SK-N-SH (cell line): Measurements from ENCODE around the gene SND1. TPM values are rescaled to one million over a fixed set of nuclear protein-coding genes. Genes with fewer than 3 reads are reported as not detected.

Source experiments
- CTCF ChIA-PET: fragments of 300-600, 350-600 bp; formaldehyde crosslinking; extraction: SDS; loops from one replicate; lab custom pipeline; 2021; lab: Yijun Ruan, JAX
- POLR2A ChIA-PET: fragments of 350-600 bp; sonication (Branson Sonifier 250); formaldehyde crosslinking; extraction: SDS; loops from one replicate; lab custom pipeline; 2020; ENCODE audit warnings: antibody characterized with exemption, inconsistent platforms; lab: Yijun Ruan, JAX
- DNase-seq: peaks from one replicate; pipeline ENCODE4 v3.0.0; 2012
- H2AFZ ChIP-seq: fragments of 200-600 bp; sonication (generic); 2 replicates; pipeline ENCODE4 v1.8.1; 2016; ENCODE audit warnings: antibody characterized with exemption, mild to moderate bottlenecking, low read depth
- H3F3A ChIP-seq: fragments of 200-600 bp; sonication (generic); replicated peaks from 2 replicates; pipeline ENCODE3; 2016; ENCODE audit warnings: antibody characterized with exemption, mild to moderate bottlenecking; ENCODE audit not compliant: insufficient read depth
- H3K27ac ChIP-seq, 2 experiments: fragments of 200-500 bp in 1 of 2; fragments of 200-600 bp in 1 of 2; sonication (Bioruptor generic) in 1 of 2; sonication (generic), shearing (Covaris generic) in 1 of 2; 2 replicates each; pipeline versions ENCODE4 v1.5.1 to v1.6.1; 2014 to 2016; ENCODE audit warnings: low read depth in 2 of 2, inconsistent platforms in 1 of 2, low read length in 1 of 2, mild to moderate bottlenecking in 1 of 2, mixed read lengths in 1 of 2
- H3K27me3 ChIP-seq: fragments of 200-600 bp; sonication (generic), shearing (Covaris generic); 2 replicates; pipeline ENCODE4 v1.6.1; 2016; ENCODE audit warnings: mixed run types; ENCODE audit not compliant: insufficient read depth
- H3K36me3 ChIP-seq, 2 experiments: fragments of 200-500 bp in 1 of 2; fragments of 200-600 bp in 1 of 2; sonication (Bioruptor generic) in 1 of 2; sonication (generic) in 1 of 2; replicated peaks in 1 of 2; 2 replicates each; pipeline versions ENCODE3 to v1.5.1; 2014 to 2016; ENCODE audit warnings: low read length in 1 of 2, mild to moderate bottlenecking in 1 of 2; ENCODE audit not compliant: insufficient read depth in 2 of 2, control insufficient read depth in 1 of 2
- H3K4me1 ChIP-seq, 2 experiments: fragments of 200-500 bp in 1 of 2; fragments of 200-600 bp in 1 of 2; sonication (Bioruptor generic) in 1 of 2; sonication (generic), shearing (Covaris generic) in 1 of 2; 2 replicates each; pipeline versions ENCODE4 v1.5.1 to v1.6.1; 2014 to 2016; ENCODE audit warnings: low read depth in 1 of 2, low read length in 1 of 2, mixed run types in 1 of 2; ENCODE audit not compliant: insufficient read depth in 2 of 2, control insufficient read depth in 1 of 2
- H3K4me2 ChIP-seq: fragments of 200-600 bp; sonication (generic), shearing (Covaris generic); 2 replicates; pipeline ENCODE4 v1.6.1; 2017; ENCODE audit warnings: mixed run types
- H3K4me3 ChIP-seq, 2 experiments: fragments of 200-500 bp in 1 of 2; fragments of 200-600 bp in 1 of 2; sonication (Bioruptor generic) in 1 of 2; sonication (generic), shearing (Covaris generic) in 1 of 2; 2 replicates each; pipeline versions ENCODE4 v1.5.1 to v1.8.1; 2014 to 2016; ENCODE audit warnings: low read depth in 2 of 2, inconsistent platforms in 1 of 2, low read length in 1 of 2, mild to moderate bottlenecking in 1 of 2, mixed read lengths in 1 of 2, moderate library complexity in 1 of 2
- H3K79me2 ChIP-seq: fragments of 200-600 bp; sonication (generic); 2 replicates; pipeline ENCODE4 v1.8.1; 2017; ENCODE audit warnings: mild to moderate bottlenecking; ENCODE audit not compliant: insufficient read depth
- H3K9ac ChIP-seq: fragments of 200-600 bp; sonication (generic); 2 replicates; pipeline ENCODE4 v1.6.1; 2017; ENCODE audit warnings: mixed run types
- H3K9me2 ChIP-seq: fragments of 200-600 bp; sonication (generic); 2 replicates; pipeline ENCODE4 v1.6.1; 2017; ENCODE audit warnings: mixed run types
- H3K9me3 ChIP-seq: fragments of 200-600 bp; sonication (generic); 2 replicates; pipeline ENCODE4 v1.6.1; 2017; ENCODE audit warnings: mixed run types, mild to moderate bottlenecking, moderate library complexity
- H4K20me1 ChIP-seq: fragments of 200-600 bp; sonication (generic); 2 replicates; pipeline ENCODE4 v1.6.1; 2017; ENCODE audit warnings: mild to moderate bottlenecking, mixed run types; ENCODE audit not compliant: insufficient read depth
- CHD2 ChIP-seq: fragments of 150-350 bp; IDR thresholded peaks from 2 replicates; pipeline ENCODE4 v1.6.1; 2018; ENCODE audit warnings: low read length; ENCODE audit not compliant: partially characterized antibody
- CTCF ChIP-seq: fragments of 200-600 bp; sonication (generic); IDR thresholded peaks from 2 replicates; pipeline ENCODE4 v1.6.1; 2017; ENCODE audit warnings: antibody characterized with exemption, mild to moderate bottlenecking, moderate library complexity
- FOSL2 ChIP-seq: IDR thresholded peaks from 2 replicates; pipeline ENCODE4 v1.4.0; 2012; ENCODE audit warnings: low read depth, mild to moderate bottlenecking, moderate library complexity, borderline replicate concordance
- FOXJ3 ChIP-seq: sonication (generic); formaldehyde crosslinking; IDR thresholded peaks from 2 replicates; pipeline ENCODE4 v1.5.1; 2020; ENCODE audit warnings: mild to moderate bottlenecking, missing genetic modification reagents
- GATA2 ChIP-seq: sonication (generic); formaldehyde crosslinking; IDR thresholded peaks from 2 replicates; pipeline ENCODE4 v1.5.0; 2020; ENCODE audit warnings: mild to moderate bottlenecking, missing genetic modification reagents
- IRF3 ChIP-seq: fragments of 150-350 bp; IDR thresholded peaks from 2 replicates; pipeline ENCODE4 v1.6.1; 2016; ENCODE audit warnings: mild to moderate bottlenecking, low read depth, low read length
- MAX ChIP-seq: IDR thresholded peaks from 2 replicates; pipeline ENCODE4 v1.4.0; 2012; ENCODE audit warnings: low read depth
- MEF2A ChIP-seq: IDR thresholded peaks from 2 replicates; pipeline ENCODE4 v1.4.0; 2012; ENCODE audit warnings: low read depth, borderline replicate concordance
- MXI1 ChIP-seq: IDR thresholded peaks from 2 replicates; pipeline ENCODE4 v1.6.1; 2012; ENCODE audit warnings: mild to moderate bottlenecking, low read depth, low read length, improper control_type of control experiment
- NFIC ChIP-seq: IDR thresholded peaks from 2 replicates; pipeline ENCODE4 v1.4.0; 2012; ENCODE audit warnings: borderline replicate concordance
- NRF1 ChIP-seq: IDR thresholded peaks from 2 replicates; pipeline ENCODE4 v1.6.1; 2012; ENCODE audit warnings: low read depth, mild to moderate bottlenecking, low read length
- PBX3 ChIP-seq: IDR thresholded peaks from 2 replicates; pipeline ENCODE4; 2012
- POLR2AphosphoS5 ChIP-seq: IDR thresholded peaks from 2 replicates; pipeline ENCODE4 v1.6.1; 2012; ENCODE audit warnings: low read depth, low read length
- RAD21 ChIP-seq: IDR thresholded peaks from 2 replicates; pipeline ENCODE4 v1.6.1; 2012; ENCODE audit warnings: mild to moderate bottlenecking, low read length
- RCOR1 ChIP-seq: fragments of 150-350 bp; IDR thresholded peaks from 2 replicates; pipeline ENCODE4 v1.6.1; 2017; ENCODE audit warnings: antibody characterized with exemption, low read length
- REST ChIP-seq: IDR thresholded peaks from 2 replicates; pipeline ENCODE4 v1.6.1; 2012; ENCODE audit warnings: mild to moderate bottlenecking, low read depth, low read length, moderate library complexity
- RFX5 ChIP-seq: IDR thresholded peaks from 2 replicates; pipeline ENCODE4 v1.6.1; 2012; ENCODE audit warnings: mild to moderate bottlenecking, improper control_type of control experiment, low read length
- RXRA ChIP-seq: IDR thresholded peaks from 2 replicates; pipeline ENCODE4 v1.4.0; 2012; ENCODE audit warnings: low read depth, mild to moderate bottlenecking, borderline replicate concordance
- SIN3A ChIP-seq: IDR thresholded peaks from 2 replicates; pipeline ENCODE4 v1.6.1; 2012; ENCODE audit warnings: low read depth, mild to moderate bottlenecking, low read length, moderate library complexity, borderline replicate concordance
- TAF1 ChIP-seq: IDR thresholded peaks from 2 replicates; pipeline ENCODE4 v1.6.1; 2012; ENCODE audit warnings: low read depth, mild to moderate bottlenecking, low read length, moderate library complexity, borderline replicate concordance
- TEAD4 ChIP-seq: IDR thresholded peaks from 2 replicates; pipeline ENCODE4 v1.4.0; 2012; ENCODE audit warnings: mild to moderate bottlenecking, borderline replicate concordance; ENCODE audit not compliant: insufficient read depth
- YY1 ChIP-seq: IDR thresholded peaks from 2 replicates; pipeline ENCODE4 v1.4.0; 2012; ENCODE audit warnings: low read depth, mild to moderate bottlenecking
- ZBTB33 ChIP-seq: IDR thresholded peaks from 2 replicates; pipeline ENCODE4 v1.4.0; 2012; ENCODE audit warnings: low read depth, borderline replicate concordance
- WGBS: methylation state at CpG from one replicate; pipeline ENCODE4 v1.1.6; 2017; ENCODE audit warnings: low lambda C conversion rate; 5-methylcytosine and 5-hydroxymethylcytosine counted together
- polyA plus RNA-seq, 3 experiments: library from polyadenylated mRNA; depleted of rRNA; stranded (reverse); fragments of >200 nt; gene quantifications; 2 replicates each; pipeline ENCODE4 v1.2.3, GENCODE V29; 2012

Gene SND1
- polyA plus RNA-seq, 1 of the 3 experiments (the other 2 are of a cell fraction): 165 TPM

GRCh38 chr7:127854383-127854782, 202.4 kb downstream of the SND1 start (continued):
- TF ChIP-seq ZBTB33: no peak
- no peak for TF ChIP-seq NRF1
- no peak for TF ChIP-seq REST
- no peak for TF ChIP-seq MAX
- TF ChIP-seq RAD21: no peak
- no peak for TF ChIP-seq RCOR1

- no peaks in the 10 kb centered on the region; a peak in 1 of 4 replicates for H3K4me1 ChIP-seq
- no peak for DNase-seq
- TF ChIP-seq RFX5 (no peak), MXI1 (no peak), CTCF (no peak), TAF1 (no peak), MEF2A (no peak), YY1 (no peak), FOSL2 (no peak), RCOR1 (no peak), IRF3 (no peak), POLR2AphosphoS5 (no peak), NFIC (no peak), SIN3A (no peak), NRF1 (no peak), RXRA (no peak), FOXJ3 (CRISPR knock-in tag) (no peak), GATA2 (CRISPR knock-in tag) (no peak), PBX3 (no peak), CHD2 (no peak), TEAD4 (no peak)
- H3K27ac ChIP-seq: no peak overlapping the region
- no peaks in the 10 kb centered on the region for H3K27me3 ChIP-seq
- H3K4me2 ChIP-seq: no peak overlapping the region
- H3K79me2 ChIP-seq: peaks cover 35% of the 10 kb centered on the region
- no peaks in the 10 kb centered on the region for H3F3A ChIP-seq
- H3K9me2 ChIP-seq: no peaks in the 10 kb centered on the region
- H3K4me3 ChIP-seq: no peak overlapping the region
- ChIA-PET CTCF (no interaction called here), POLR2A (no interaction called here)
- no peaks in the 10 kb centered on the region for H4K20me1 ChIP-seq
- WGBS: 95% methylated on average over 4 of the region's 4 CpGs
- peaks cover 0 to 11% of the 10 kb centered on the region in 2 experiments for H3K36me3 ChIP-seq
- H3K9ac ChIP-seq: no peak overlapping the region
- no peaks in the 10 kb centered on the region for H3K9me3 ChIP-seq
- no peak overlapping the region for H2AFZ ChIP-seq
Observed at GRCh38 chr7:127857464-127857841, 205.5 kb downstream of the SND1 start.
